GM23338 (cell line): ENCODE data around the gene ZNF831.

Source experiments
- CREB1 ChIP-seq: fragments of 250-450 bp; sonication (Bioruptor Pico); IDR thresholded peaks from 2 replicates; pipeline ENCODE4 v1.5.0; 2020; ENCODE audit warnings: low read depth, mild to moderate bottlenecking, moderate library complexity
- CTCF ChIP-seq, 2 experiments: fragments of 200-600 bp in 1 of 2; sonication (generic) in 1 of 2; conservative IDR thresholded peaks; 2 replicates each; pipeline versions ENCODE4 v1.5.1 to v1.6.1; 2016 to 2017; ENCODE audit warnings: antibody characterized with exemption in 2 of 2, low read depth in 2 of 2, mild to moderate bottlenecking in 2 of 2, moderate library complexity in 1 of 2
- POLR2AphosphoS5 ChIP-seq: IDR thresholded peaks from 2 replicates; pipeline ENCODE4 v1.6.1; 2016; ENCODE audit warnings: antibody characterized with exemption, low read depth

DNA sequence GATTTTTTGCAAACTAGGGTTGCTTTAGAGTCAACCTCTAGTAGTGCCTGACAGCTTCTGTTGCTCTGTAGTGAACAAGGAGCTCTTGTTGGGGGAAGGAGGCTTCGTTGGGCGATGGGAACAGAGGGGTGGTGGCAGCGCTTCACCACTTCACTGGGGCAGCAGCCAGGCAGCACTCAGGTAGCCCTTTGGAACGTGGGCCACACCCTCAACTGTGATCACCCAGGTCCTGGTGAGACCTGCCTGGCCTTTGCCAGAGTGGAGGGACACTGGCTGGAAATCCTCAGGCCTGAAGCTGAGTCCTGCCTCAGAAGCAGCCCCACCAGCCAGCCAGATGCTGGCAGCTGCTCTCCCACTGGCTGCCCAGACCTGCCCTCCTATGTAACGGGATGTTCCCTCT, 126.4 kb downstream of the ZNF831 start:
- TF ChIP-seq CTCF (conservative IDR thresholded peaks at IDR 0.05; ENCODE audit: low read depth in 2 of 2): no peak
- no peak for TF ChIP-seq CREB1 (CRISPR knock-in tag)
- TF ChIP-seq POLR2AphosphoS5: no peak
